ENCODE results near the gene CCDC88A.

- no peak for TF ChIP-seq CTCF (IDR thresholded peaks at IDR 0.05; ENCODE audit: low read length)
- no peak for TF ChIP-seq EZH2 (IDR thresholded peaks at IDR 0.05; ENCODE audit: borderline replicate concordance, low read length)
Observed at GRCh38 chr2:55355451-55355850, 64.2 kb downstream of the CCDC88A start.
